GM23338 (cell line): ENCODE measurements around the gene TMCC1.

ENCODE experiments used
- CREB1 ChIP-seq: fragments of 250-450 bp; sonication (Bioruptor Pico); IDR thresholded peaks from 2 replicates; pipeline ENCODE4 v1.5.0; 2020; ENCODE audit warnings: low read depth, mild to moderate bottlenecking, moderate library complexity
- CTCF ChIP-seq, 2 experiments: fragments of 200-600 bp in 1 of 2; sonication (generic) in 1 of 2; conservative IDR thresholded peaks; 2 replicates each; pipeline versions ENCODE4 v1.5.1 to v1.6.1; 2016 to 2017; ENCODE audit warnings: antibody characterized with exemption in 2 of 2, low read depth in 2 of 2, mild to moderate bottlenecking in 2 of 2, moderate library complexity in 1 of 2
- EZH2phosphoT487 ChIP-seq: fragments of 200-600 bp; sonication (generic); IDR thresholded peaks from one replicate; pipeline ENCODE4 v1.8.1; 2018; ENCODE audit warnings: antibody characterized with exemption; ENCODE audit not compliant: unreplicated experiment
- POLR2AphosphoS5 ChIP-seq: IDR thresholded peaks from 2 replicates; pipeline ENCODE4 v1.6.1; 2016; ENCODE audit warnings: antibody characterized with exemption, low read depth

GRCh38 chr3:129683201-129683600 is 210.3 kb downstream of the TMCC1 start:
- TF ChIP-seq POLR2AphosphoS5 = no peak
- no peak for TF ChIP-seq EZH2phosphoT487
- no peak for TF ChIP-seq CREB1 (CRISPR knock-in tag)
- no peak for TF ChIP-seq CTCF (conservative IDR thresholded peaks at IDR 0.05; ENCODE audit: low read depth in 2 of 2)
